GM21526 (cell line): ENCODE measurements around the gene PSMC3.

Experiments used
- ATAC-seq: cut with Tn5 transposase; IDR thresholded peaks from one replicate; pipeline ENCODE4 v1.9.1; 2021; ENCODE audit warnings: moderate library complexity; ENCODE audit not compliant: unreplicated experiment, low FRiP score

Gene PSMC3

DNA sequence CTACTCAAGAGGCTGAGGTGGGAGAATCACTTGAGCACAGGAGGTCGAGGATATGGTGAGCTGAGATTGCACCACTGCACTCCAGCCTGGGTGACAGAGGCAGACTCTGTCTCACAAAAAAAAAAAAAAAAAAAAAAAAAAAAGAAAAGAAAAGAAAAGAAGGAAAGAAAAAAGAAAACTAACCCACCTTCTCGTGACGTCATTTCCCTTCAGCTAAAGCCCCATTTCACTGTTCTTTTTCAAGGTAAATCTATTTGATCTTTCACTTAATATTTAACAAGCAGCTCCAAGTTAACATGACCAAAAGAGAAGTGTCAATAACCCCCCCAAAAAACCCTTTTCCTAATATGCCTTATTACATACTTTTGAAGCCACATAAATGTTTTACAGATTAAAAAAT lies 17.6 kb upstream of the PSMC3 start:
- ATAC-seq, result no peak

DNA sequence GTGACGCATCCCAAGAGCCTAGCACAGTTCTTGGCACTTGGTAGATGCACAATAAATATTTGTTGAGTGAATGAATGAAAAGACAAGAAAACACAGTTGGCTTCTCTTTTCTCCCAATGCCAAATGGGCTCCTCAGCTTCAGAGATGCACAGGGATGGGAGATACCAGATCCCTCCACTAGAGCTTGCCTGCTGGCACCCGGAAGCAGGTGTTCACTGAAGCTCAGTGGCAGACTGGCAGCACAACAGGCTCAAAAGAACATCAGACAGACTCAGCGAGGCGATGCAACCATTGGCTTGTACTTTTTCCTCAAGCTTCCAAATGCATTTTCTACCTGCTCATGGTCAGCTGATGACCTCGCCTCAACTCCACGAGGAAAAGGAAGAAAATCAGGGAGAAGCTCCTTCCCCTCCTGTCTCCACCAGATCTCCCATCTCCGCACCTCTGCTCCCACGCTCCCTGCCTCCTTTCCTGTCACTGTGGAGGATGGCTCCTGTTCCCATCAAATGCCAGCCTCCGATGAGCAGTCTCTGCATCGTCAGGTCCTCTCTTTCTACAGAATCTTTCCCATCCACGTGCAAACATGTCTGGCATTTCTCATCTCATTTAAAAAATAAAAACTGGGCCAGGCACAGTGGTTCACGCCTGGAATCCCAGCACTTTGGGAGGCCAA lies 16.9 kb upstream of the PSMC3 start:
- no peak for ATAC-seq

DNA sequence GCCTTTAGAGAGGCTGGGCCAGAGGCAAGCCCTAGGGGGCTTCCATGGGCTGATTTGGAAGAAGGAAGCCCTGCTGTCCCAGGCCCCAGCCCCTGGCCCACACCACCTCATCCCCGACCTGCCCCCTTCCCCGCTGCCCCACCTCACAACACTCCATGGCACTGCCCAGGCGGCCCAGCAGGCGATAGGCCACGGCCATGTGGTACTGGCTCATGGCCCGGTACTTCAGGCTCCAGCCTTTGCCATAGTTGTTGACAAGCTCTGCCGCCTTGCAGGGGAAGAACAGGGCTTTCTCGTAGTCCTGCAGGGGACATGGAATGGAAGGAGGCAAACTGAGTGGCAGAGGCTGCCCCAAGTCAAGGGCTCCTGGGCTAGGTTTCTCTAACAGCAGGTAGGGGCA lies 16.3 kb upstream of the PSMC3 start:
- ATAC-seq, result no peak

DNA sequence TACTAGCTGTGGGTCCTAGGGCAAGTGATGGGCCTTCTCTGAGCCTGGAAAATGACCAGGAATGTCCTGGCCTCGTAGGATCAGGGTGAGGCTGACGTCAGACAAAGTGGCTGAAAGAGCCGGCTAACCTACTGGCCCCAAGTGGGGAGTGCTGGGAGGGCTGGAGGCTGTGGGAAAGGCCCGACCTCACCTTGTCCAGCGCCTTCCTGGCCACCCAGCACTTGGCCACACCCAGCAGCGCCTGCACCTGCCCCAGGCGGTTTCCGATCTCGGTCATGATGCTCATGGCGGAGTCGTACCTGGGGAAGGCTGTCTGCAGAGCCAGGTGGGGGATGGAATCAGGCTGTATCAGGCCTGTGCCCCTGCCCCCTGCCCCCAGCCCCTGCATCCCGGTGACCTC lies 15.2 kb upstream of the PSMC3 start:
- no peak for ATAC-seq

DNA sequence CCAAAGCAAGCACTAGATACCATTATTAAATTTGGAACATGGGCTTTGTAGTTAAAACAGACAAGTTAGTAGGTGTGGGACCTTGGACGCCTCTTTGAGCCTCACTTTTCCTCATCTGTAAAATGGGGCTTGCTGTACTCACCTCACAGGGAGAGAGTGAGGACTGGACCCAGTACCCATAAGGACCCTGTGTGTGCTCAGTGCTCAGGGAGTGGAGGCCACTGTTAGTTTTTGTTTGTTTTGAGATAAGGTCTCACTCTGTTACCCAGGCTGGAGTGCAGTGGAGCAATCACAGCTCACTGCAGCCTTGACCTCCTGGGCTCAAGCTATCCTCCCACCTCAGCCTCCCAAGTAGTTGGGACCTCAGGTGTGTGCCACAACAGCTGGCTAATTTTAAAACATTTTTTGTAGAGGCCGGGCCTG lies 13.8 kb upstream of the PSMC3 start:
- ATAC-seq, result no peak

DNA sequence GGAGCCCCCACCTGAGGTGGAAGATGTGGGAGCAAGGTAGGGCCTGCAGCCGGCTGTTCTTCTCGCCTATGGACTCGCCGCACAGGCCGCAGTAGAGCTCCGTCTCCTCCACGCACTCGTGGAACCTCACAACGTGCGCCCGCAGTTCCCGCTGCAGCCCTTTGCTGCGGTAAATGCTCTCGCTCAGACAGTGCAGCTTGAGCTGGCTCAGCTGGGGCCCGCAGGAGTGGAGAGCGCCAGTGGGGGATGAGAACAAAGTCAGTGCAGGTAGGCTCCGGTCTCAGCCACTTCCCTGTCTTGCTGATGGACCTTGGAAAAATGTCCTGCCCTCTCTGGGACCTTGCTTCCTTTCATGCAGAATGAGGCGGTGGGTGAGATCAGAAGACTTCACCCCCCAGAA lies 12.5 kb upstream of the PSMC3 start:
- no peak for ATAC-seq

DNA sequence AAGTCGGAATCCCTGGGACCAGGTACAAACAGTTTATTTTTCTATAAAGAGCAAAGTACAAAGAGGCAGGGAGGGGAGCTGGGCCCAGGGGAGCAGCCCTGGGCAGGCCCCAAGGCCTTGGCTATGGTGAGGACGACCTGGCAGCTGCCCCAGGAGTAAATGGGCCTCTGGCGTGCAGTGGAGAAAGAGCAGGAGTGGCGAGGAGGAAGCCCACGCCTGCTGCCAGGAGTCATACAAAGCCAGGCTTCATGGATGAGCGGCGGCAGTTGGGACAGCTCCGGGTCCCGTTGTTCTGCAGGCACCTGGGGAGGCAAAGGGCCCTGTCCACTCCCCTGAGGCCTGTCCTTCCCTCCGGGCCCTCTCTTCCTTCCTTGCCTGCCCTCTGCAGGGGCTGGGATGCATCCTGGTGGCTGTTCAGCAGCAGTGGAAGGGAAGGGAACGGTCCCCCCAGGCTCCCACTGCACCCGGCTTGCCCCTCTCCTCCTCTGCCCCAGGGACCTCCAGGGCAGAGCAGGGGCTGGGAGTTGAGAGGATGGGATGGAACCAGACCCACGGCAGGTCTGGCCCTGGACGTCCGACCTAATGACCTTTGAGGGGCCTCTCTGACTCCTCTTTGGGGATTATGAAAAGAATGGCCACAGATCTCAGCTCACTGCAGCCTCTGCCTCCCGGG lies 11.6 kb upstream of the PSMC3 start:
- no peak for ATAC-seq

DNA sequence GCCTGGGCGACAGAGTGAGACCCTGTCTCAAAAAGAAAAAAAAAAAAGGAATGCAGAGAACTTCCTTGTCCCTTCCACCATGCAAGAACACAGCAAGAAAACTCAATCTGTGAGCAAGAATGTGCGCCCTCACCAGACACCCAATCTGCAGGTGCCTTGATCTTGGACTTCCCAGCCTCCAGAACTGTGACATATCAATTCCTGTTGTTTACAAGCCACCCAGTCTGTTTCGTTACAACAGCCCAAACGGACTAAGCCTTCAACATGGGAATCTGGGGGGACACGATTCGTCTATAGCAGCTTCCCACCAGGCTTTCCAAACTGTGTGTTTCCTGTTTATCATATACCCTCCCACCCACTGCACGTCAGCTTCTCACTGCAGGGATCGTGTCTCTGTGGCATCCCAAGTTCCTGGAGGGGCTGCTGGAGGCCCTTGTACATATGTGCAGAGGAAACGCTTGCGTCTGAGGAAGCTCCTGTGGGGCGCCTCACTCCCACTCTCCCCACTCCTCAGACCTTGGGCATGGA lies 11.0 kb upstream of the PSMC3 start:
- no peak for ATAC-seq

DNA sequence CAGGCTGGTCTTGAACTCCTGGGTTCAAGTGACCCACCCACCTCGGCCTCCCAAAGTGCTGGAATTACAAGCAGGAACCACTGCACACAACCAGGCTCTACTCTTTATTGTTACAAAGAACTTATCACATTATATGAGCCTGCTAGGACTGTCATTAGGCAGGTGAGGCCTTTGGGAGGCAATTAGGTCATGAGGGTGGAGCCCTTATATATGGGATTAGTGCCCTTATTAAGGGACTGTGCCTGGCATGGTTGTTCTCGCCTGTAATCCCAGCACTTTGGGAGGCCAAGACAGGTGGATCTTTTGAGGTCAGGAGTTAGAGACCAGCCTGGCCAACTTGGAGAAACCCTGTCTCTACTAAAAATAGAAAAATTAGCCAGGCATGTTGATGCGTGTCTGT lies 10.5 kb upstream of the PSMC3 start:
- no peak for ATAC-seq

DNA sequence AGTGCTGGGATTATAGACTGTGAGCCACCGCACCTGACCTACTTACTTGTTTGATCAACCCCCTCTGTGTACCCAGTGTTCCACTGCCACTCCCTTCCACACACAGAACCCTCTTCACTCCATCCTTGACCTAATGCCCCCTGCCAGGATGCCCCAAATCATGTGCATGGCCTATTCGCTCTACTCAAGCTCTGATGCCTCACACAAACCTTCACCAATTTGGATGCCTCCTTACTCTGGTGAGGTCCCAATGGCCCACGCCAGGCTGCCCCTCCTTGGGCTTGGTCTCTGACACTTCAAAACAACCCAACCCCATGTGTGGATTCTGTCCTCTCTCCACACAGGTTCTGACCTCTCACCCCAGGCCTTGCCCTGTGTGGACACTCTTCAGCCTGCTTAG lies 9.4 kb upstream of the PSMC3 start:
- ATAC-seq, result no peak

DNA sequence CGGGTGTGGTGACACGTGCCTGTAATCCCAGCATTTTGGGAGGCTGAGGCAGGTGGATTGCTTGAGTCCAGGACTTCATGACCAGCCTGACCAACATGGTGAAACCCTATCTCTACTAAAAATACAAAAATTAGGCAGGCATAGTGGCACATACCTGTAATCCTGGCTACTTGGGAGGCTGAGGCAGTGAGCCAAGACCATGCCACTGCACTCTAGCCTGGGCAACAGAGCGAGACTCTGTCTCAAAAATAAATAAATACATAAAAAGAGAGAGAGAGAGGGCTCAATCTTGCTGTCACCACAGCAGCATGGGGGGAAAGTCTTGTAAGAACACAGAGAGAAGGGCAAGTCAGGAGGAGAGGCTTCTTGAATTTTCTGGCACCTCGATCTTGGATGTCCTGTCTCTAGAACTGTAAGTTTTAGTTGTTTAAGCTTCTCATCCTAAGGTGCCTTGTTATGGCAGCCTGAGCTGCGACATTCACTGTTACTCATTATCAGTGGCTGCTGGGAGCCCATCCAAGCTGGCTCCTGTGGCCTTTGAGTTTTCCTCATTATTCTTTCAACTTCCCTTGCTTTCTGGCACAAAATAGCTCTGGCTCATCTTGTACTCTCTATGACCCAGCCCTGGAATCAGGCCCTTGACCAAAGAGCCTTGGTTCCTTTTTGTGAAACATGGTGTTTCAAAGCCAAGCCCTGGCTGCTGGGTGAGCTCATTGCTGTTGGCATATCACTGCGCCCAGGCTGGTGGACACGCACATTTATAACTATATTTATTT lies 8.0 kb upstream of the PSMC3 start:
- ATAC-seq, result no peak

DNA sequence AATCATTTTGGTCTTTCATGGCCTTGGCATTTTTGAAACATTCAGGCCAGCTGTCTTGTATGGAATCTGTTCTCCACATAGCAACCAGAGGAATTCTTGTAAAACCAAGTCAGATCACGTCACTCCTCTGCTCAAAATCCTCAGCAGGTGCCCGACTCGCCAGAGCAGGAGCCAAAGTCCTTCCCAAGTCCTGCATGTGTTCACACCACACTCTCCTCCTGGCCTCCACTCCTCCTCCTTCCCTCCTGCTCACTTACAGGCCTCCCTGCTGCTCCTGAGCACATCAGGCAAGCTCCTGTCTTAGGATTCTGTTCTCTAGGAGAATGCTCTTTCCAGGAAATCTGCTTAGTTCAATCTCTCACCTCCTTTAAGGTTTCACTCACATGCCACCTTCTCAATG lies 6.9 kb upstream of the PSMC3 start:
- ATAC-seq, result no peak

DNA sequence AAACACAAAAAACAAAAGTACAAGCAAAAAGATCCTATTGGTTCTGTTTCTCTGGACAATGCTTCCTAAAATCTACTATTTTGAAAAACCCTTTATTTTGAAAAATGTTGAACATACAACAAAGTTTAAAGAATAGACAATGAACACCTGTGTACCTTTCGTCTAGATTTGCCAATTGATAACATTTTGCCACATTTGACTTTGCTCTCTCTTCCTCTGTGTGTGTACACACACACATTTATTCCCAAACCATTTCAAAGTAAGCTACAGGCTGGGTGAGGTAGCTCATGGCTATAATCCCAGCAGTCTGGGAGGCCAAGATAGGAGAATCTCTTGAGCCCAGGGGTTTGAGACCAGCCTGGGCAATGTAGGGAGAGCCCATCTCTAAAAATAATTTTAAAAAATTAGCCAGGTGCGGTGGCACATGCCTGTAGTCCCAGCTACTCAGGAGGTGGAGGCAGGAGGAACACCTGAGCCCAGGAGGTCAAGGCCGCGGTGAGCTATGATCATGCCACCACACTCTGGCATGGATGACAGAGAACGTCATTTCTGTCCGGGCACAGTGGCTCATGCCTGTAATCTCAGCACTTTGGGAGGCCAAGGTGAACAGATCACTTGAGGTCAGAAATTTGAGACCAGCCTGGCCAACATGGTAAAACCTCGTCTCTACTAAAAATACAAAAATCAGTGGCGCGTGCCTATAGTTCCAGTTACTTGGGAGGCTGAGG lies 5.3 kb upstream of the PSMC3 start:
- no peak for ATAC-seq

DNA sequence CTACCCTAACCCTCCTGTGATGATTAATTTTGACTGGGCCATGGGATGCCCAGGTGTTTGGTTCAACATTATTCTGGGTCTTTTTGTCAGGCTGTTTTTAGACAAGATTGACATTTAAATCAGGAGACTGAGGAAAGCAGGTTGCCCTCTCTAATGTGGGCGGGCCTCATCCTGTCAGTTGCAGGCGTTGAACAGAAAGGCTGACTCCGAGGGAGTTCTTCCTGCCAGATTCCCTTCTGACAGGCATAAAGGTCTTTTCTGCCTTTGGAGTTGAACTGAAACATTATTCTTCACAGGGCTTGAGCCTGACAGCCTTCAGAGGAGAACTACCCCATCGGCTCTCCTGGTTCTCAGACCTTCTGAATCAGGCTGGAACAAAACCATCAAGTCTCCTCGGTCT lies 4.3 kb upstream of the PSMC3 start:
- no peak for ATAC-seq

DNA sequence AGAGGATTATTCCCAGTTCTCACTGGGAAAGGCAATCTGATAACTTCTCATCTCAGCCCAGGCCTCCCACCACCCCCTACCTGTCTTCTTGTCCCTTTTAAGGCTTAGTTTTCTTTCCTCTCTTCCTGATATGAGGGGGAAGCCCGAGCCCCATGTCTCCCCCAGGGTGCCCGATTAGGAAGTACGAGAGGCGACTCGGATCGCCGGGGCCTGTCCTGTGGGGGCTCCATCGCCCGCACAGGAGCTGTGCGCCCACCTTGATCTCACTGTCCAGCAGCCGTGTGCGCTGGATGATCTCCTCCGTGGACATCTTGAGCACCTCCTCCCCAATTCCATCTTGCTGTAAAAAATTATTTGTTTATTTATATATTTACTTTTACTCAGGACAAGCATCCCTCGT lies 628 bp downstream of the PSMC3 start:
- ATAC-seq, result no peak

DNA sequence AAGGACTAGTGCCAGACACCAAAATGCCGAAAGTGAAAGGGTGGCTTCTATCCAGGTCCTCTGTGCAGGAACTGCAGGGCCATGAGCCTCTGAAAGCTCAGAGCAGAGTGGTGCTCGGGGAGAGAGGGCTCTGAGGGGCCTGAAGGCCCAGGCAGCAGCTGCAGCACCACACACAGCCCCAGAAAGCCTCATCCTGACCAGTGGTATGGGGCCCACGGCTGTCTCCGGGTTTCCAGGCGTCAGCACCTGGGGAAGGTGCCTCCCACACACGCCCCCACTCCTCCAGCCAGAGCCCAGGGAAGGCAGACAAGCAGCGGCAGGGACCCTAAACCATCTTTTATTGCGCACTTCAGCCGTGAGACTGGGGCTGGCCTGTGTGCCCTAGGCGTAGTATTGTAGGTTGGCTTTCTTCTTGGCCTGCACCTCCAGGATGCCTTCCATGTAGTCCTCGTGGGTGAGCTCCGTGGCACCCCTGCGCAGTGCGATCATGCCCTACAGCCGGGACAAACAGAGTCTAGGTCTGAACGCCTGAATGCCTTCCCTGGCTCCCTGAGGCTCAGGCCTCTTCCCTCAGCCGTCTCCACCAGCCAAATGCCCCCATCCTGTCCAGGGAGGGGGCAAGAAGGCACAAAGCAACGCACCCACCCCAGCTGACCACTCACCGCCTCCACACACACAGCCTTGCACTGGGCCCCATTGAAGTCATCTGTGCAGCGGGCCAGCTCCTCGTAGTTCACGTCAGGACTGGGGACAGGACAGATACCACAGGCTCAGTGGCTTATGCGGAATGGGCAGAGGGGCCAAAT lies 7.6 kb downstream of the PSMC3 start:
- no peak for ATAC-seq

DNA sequence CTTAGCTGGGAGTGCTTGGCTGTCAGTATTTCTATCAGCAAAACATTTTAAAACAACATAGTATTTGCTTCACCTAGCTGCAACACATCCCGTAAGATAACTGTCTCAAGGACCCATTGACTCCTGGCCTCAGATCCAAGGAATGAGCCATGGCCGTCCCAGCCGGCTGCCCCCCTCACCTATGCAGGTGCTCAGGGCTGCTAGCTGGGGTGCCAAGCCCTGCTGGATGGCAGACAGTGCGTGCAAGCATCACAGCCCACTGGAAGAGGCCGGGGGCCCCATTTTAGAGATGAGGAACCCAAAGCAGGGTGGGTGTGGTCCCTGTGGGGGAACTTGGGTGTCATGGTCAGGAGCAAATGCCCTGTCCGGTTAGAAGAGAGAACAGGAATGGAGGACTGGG lies 8.5 kb downstream of the PSMC3 start:
- ATAC-seq, result no peak

DNA sequence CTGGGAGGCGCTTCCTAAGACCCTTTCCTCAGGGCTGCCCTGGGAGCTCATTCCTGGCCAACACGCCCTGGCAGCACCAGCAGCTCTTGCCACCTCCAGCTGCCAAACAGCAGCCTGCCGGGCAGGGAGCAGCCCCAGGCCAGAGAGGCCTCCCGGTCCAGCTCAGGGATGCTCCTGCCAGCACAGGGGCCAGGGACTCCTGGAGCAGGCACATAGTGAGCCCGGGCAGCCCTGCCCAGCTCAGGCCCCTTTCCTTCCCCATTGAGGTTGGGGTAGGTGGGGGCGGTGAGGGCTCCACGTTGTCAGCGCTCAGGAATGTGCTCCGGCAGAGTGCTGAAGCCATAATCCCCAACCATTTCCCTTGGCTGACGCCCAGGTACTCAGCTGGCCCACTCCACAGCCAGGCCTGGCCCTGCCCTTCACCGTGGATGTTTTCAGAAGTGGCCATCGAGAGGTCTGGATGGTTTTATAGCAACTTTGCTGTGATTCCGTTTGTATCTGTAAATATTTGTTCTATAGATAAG lies 10.2 kb downstream of the PSMC3 start:
- no peak for ATAC-seq

DNA sequence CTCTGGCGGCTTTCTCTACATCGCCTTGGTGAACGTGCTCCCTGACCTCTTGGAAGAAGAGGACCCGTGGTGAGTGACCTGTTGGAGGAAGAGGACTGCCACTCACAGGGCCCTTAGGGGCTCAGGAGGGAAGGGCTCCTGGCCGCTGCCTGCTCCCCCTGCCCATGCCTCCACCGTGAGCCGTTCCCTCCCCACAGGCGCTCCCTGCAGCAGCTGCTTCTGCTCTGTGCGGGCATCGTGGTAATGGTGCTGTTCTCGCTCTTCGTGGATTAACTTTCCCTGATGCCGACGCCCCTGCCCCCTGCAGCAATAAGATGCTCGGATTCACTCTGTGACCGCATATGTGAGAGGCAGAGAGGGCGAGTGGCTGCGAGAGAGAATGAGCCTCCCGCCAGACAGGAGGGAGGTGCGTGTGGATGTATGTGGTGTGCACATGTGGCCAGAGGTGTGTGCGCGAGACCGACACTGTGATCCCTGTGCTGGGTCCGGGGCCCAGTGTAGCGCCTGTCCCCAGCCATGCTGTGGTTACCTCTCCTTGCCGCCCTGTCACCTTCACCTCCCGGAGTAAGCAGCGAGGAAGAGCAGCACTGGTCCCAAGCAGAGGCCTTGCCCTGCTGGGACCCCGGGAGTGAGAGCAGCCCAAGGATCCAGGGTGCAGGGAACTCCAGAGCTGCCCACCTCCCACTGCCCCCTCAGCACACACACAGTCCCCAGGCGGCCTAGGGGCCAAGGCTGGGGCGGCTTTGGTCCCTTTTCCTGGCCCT lies 11.0 kb downstream of the PSMC3 start:
- no peak for ATAC-seq
